Measurements from ENCODE around the gene CARD19.

CARD19 gene

GRCh38 chr9:93064392-93065134, 31.5 kb upstream of the CARD19 start:
- peak; percentile 93 for DNase-seq (ENCODE audit: low spot score)

GRCh38 chr9:93065135-93065720, 30.8 kb upstream of the CARD19 start:
- DNase-seq (ENCODE audit: low spot score) = no peak

- no peak for DNase-seq (ENCODE audit: low spot score)
Measured at GRCh38 chr9:93066978-93067603, 28.9 kb upstream of the CARD19 start.

- no peak for DNase-seq (ENCODE audit: low spot score)
Measured at GRCh38 chr9:93068956-93069355, 27.1 kb upstream of the CARD19 start.

- no peak for DNase-seq (ENCODE audit: low spot score)
Measured at GRCh38 chr9:93071464-93071863, 24.6 kb upstream of the CARD19 start.

- DNase-seq (ENCODE audit: low spot score) = no peak
Measured at GRCh38 chr9:93072383-93072795, 23.6 kb upstream of the CARD19 start.

GRCh38 chr9:93076101-93076791, 19.8 kb upstream of the CARD19 start:
- no peak for DNase-seq (ENCODE audit: low spot score)

- no peak for DNase-seq (ENCODE audit: low spot score)
Measured at GRCh38 chr9:93076792-93077128, 19.3 kb upstream of the CARD19 start.

GRCh38 chr9:93077367-93077766, 18.6 kb upstream of the CARD19 start:
- no peak for DNase-seq (ENCODE audit: low spot score)

- DNase-seq (ENCODE audit: low spot score) = no peak
Measured at GRCh38 chr9:93077811-93078210, 18.2 kb upstream of the CARD19 start.

GRCh38 chr9:93079371-93079770, 16.6 kb upstream of the CARD19 start:
- no peak for DNase-seq (ENCODE audit: low spot score)

GRCh38 chr9:93080406-93080805, 15.6 kb upstream of the CARD19 start:
- DNase-seq (ENCODE audit: low spot score) = no peak

- DNase-seq (ENCODE audit: low spot score) = no peak
Measured at GRCh38 chr9:93081081-93081529, 14.9 kb upstream of the CARD19 start.

- no peak for DNase-seq (ENCODE audit: low spot score)
Measured at GRCh38 chr9:93081931-93082330, 14.1 kb upstream of the CARD19 start.

- DNase-seq (ENCODE audit: low spot score) = no peak
Measured at GRCh38 chr9:93082841-93083411, 13.1 kb upstream of the CARD19 start.

- DNase-seq (ENCODE audit: low spot score) = no peak
Measured at GRCh38 chr9:93083592-93084470, 12.2 kb upstream of the CARD19 start.

GRCh38 chr9:93084471-93084881, 11.5 kb upstream of the CARD19 start:
- DNase-seq (ENCODE audit: low spot score) = no peak

GRCh38 chr9:93085676-93086075, 10.3 kb upstream of the CARD19 start:
- DNase-seq (ENCODE audit: low spot score) = no peak

- DNase-seq (ENCODE audit: low spot score) = no peak
Measured at GRCh38 chr9:93086447-93087224, 9.4 kb upstream of the CARD19 start.

GRCh38 chr9:93087971-93088655, 7.9 kb upstream of the CARD19 start:
- no peak for DNase-seq (ENCODE audit: low spot score)

Data from CD4-positive, alpha-beta T cell treated with Interleukin-6 at 100 ng/mL for 8 hours (primary cell).